HG02973 (cell line): ENCODE data around the gene SNX17.
"Not testable (repeated sequence)": the region's sequence is repeated elsewhere in the genome, so short reads cannot be mapped to it uniquely, and the experiment has no call there.

Experiments used
- ATAC-seq: cut with Tn5 transposase; IDR thresholded peaks from one replicate; pipeline ENCODE4 v1.9.1; 2021; ENCODE audit warnings: moderate library complexity; ENCODE audit not compliant: unreplicated experiment

Gene SNX17

DNA sequence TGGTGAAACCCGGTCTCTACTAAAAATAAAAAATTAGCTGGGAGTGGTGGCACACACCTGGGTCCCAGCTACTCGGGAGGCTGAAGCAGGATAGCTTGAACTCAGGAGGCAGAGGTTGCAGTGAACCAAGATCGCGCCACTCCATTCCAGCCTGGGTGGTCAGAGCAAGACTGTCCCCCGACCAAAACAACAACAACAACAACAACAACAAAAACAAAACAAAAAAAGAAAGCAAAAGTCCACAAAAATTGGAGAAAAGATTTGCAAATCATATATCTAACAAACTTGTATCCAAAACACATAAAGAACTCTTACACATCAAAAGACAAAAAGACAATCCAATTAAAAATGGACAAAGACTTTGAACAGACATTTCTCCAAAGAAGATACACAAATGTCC lies 28.5 kb downstream of the SNX17 start:
- no peak for ATAC-seq

DNA sequence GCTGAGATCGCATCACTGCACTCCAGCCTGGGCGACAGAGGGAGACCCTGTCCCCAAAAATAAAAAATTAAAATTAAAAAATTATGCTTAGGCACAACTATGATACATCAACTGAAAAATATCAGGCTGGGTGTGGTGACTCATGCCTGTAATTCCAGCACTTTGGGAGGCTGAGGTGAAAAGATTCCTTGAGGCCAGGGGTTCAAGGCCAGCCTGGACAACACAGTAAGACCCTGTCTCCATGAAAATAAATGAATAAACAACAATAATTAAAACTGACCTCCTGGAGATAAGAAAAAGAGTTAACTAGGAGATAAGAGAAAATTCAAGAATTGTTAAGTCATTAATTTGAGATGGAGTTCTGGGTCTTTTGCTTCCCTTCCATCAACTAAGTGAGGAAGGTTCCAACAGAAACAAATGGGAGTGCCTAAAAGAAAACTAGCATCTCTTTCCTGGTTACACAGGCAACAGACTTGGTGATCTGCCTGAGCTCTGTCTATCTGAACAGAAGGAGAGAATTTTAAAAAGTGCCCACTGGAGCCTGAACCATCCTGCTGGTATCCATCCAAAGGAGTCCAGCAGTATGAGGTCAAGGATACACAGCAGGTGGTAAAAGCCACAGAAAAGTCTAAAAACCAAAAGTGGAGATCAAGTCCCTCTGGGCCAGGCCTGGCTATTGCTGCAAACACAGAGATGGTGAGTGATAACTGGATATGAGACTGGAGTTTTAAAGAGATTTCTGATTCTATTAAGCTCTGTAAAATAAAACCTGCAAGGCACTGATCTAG lies 30.1 kb downstream of the SNX17 start:
- no peak for ATAC-seq

DNA sequence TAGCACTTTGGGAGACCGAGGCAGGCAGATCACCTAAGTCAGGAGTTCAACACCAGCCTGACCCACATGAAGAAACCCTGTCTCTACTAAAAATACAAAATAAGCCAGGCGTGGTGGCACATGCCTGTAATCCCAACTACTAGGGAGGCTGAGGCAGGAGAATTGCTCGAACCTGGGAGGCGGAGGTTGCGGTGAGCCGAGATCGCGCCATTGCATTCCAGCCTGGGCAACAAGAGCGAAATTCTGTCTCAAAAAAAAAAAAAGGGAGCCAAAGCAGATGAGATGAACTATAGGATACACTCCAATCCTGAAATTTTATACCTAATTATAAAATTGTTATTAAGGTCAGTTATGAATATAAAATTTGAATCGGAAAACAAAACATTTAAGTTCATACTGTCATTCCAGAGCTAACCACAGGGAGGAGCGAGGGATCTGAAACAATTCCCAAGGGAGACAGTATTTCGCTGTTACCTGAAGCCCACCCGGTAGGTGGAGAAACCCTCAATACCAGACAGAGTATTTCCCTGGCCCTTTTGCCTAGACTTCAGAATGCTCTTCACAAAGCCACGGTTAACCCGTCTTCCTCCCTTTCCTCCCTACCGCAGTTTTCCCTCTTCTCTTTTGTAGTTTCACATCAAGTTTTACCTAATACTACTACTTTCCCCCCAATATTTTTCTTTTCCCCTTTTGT lies 37.5 kb downstream of the SNX17 start:
- no peak for ATAC-seq

DNA sequence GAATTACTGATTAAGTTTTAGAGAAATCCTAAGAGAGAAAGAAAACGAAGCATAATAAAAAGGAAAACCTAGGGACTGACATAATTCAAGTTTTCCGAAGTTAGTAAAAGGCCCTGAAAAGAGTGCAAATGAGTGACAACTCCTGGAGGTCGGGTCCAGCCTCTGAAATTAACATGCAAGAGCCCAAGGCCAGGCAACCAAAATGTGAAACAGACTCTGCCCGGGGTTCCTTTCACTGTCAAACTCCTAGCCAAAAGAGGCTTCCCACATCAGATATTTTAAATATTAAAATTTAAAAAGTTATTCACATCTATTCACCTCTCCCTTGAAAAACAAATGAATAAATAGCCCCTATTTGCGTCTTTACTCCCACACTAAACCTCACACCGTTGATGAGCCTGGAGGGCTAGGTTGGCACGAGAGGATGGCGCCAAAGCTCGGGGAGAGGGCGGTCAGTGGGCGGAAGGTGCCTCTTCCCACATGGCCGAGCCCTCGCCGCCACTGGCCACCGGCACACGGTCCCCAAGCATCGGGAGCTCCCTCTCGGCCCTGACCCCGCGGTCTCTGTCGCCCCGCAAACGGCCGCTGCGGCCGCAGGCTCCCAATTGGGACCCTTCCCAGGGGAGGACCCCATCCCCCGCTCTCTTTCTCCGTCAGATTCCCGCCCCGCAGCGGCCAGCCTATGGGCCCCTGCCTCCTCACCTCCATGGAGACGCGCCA lies 38.3 kb downstream of the SNX17 start:
- ATAC-seq, result peak; percentile 18

DNA sequence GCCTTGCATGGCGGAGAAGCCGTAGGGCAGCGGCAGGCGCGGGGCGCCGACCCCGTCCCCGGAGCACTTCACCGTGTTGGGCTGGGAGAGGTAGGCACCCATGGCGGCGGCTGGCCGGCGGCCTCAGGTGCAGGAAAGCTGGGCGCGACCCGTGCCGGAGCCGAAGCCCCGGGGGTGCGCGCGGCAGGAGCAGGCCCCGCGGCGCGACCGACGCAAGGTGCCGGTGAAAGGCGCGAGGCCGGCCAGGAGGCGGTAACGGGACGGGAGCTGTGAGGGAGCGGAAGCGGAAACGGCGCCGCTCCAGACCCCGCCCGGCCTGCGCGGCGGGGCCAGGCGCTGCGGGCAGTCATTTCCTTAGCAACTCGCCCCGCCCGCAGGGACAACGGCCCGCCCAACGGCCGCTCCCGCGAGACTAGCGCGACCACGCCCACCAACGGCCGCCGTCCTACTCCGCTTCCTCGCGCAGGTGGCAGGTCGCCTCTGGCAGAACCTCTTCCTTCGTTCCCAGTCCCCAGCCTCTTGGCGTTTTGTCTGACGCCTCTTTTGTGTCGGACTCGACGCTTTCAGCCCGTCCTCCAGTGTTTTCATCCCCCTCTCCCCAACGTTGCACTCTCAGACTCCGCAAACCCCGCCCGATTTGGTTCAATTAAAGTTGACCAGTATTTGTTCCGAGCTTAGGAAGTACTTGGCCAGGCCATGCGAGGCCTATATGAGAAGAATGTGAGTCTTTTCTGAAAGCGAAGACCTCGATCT lies 39.1 kb downstream of the SNX17 start, which contains the start of gene PPM1G:
Gene PPM1G, minus strand, starts transcription at position 271 of the 753 bp plus-strand sequence. Its CDS starts 169 bp downstream, at position 102.
- ATAC-seq, result peak; percentile 91

DNA sequence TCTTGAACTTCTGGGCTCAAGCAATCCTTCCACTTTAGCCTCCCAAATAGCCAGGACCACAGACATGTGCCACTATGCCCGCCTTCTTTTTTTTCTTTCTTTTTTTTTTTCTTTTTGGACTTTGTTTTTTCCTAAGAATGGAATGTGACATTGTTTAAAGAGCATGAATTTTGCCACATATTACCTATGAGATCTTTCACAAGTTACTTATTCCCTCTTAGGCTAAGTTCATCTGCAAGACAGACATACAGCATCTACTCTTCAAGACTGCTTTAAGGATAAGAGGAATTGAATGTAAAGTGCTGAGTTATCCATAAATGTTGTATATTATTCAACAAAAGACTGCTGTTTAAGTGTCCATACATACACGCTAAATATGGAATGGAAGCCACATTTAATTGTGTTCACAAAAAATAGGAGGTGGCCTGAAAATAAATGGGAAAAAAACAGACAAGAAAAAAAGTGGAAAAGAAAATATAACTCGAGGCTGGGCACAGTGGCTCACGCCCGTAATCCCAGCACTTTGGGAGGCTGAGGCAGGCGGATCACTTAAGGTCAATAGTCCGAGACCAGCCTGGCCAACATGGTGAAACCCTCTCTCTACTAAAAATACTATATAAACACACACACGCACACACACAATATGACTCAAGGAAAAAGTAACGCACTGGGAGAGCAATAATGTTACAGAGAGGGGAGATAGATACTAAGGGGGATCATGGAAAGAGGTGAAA lies 42.2 kb downstream of the SNX17 start:
- ATAC-seq, result no peak

DNA sequence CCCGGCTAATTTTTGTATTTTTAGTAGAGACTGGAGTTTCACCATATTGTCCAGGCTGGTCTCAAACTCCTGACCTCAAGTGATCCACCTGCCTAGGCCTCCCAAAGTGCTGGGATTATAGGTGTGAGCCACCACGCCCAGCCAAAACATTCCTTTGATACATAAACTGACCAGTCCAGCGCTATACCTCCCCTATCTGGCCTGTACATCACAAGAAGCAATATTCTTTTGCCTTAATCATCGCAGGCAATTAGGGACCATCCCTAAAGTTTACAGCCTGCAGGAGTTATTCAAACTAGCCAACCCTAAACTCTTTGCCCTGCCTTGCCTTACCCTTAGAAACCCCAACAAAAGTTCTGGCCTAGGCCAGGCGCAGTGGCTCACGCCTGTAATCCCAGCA lies 45.7 kb downstream of the SNX17 start:
- ATAC-seq, result no peak

DNA sequence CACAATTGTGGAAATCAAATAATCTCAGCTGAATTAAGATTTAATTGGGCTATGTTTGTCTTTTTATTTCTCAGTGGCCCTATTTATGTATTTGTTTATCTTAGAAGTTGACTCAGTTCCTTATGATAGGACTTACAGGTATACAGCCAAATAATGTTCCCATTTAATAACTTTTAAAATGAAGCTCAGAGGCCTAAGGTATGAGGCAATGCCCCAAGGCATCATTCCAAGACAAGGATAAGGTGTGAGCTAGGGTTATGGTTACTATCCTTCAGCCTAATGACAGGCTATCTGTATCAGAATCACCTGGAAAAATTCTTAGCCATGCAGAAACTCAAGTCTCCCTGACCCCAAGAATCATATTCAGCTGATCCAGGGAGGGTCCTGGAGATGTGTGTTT lies 50.6 kb downstream of the SNX17 start:
- no peak for ATAC-seq

DNA sequence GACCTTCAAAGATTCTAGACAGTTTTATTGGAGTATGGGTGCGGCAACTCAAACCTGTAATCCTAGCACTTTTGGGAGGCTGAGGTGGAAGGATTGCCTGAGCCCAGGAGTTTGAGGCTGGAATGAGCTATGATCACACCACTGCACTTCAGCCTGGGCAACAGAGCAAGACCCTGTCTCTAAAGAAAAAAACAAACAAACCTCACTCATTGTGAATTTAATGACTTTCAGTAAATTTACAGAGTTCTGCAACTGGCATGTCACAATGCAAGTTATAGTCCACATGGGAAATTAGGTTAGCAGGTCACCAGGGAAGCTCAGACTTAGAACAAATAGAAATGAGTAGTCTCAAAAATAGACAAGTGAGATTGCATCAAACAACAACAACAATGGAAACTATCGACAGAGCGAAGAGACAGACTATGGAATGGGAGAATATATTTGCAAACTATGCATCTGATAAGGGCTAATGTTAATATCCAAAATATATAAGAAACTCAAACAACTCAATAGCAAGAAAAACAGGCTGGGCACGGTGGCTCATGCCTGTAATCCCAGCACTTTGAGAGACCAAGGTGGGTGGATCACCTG lies 51.3 kb downstream of the SNX17 start:
- ATAC-seq, result no peak

DNA sequence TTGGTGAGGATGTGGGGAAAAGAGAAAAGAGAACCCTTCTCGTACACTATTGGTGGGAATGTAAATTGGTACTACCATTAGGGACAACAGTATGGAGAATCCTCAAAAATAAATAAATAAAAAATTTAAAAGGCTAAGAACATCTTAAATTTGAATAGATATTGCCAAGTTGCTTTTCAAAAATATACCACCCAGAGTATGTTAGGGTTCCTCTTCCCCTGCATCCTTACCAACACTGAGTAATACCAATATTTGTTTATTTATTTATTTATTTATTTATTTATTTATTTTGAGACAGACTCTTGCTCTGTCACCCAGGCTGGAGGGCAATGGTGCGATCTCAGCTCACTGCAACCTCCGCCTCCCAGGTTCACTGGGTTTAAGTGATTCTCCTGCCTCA lies 52.5 kb downstream of the SNX17 start:
- no peak for ATAC-seq

DNA sequence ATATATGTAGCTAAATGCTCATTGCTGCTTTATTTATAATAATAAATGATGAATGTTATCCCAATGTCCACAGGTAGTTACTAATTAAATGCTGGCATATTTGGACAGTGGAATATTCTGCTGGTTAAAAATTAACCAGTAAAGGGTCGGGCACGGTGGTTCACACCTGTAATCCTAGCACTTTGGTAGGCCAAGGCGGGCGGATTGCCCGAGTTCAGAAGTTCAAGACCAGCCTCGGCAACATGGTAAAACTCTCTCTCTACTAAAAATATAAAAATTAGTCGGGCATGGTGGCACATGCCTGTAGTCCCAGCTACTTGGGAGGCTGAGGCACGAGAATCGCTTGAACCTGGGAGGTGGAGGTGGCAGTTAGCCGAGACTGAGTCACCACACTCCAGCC lies 54.6 kb downstream of the SNX17 start:
- ATAC-seq, result not testable (repeated sequence)
